Middle frontal gyrus (tissue), 1 donor: Measurements from ENCODE around the gene AGPAT3.

ENCODE experiments used
- DNase-seq: peaks from one replicate; pipeline ENCODE4 v3.0.0-alpha.2; 2015; ENCODE audit warnings: low spot score; ENCODE audit errors: extremely low spot score

The AGPAT3 gene

DNA sequence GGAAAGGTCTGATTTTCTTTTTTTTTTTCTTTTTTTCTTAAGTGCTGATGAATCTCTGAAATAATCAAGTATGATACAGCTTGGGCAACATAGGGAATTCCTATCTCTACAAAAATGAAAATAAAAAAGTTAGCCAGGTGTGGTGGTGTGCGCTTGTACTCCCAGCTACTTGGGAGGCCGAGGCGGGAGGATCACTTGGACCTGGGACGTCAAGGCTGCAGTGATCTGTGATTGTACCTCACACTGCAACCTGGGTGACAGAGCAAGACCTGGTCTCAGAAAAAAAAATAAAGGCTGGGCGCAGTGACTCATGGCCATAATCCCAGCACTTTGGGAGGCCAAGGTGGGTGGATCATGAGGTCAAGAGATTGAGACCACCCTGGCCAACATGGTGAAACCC lies 153.1 kb downstream of the AGPAT3 start:
- DNase-seq, result no peak

GRCh38 chr21:44018813-44019567 lies 154.0 kb downstream of the AGPAT3 start:
- DNase-seq, result no peak

- no peak for DNase-seq
These were observed 154.5 kb downstream of the AGPAT3 start for GRCh38 chr21:44019568-44019958.

DNA sequence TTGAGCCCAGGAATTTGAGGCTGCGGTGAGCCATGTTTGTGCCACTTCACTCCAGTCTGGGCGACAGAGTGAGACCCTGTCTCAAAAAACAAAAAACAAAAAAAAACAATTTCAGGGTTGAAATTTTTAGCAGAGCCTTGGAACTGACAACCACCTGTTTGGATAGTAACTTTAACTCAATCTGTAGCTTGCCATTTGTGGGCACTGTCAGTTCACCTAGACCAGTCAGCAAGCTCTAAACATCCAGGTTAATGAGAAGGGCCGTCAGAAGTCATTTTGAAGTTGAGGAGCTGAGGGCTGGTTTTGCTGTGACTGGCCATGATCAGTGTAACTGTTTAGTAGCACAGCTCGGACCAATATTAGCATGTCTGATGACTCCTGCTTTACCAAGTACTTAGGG lies 155.5 kb downstream of the AGPAT3 start:
- no peak for DNase-seq

DNA sequence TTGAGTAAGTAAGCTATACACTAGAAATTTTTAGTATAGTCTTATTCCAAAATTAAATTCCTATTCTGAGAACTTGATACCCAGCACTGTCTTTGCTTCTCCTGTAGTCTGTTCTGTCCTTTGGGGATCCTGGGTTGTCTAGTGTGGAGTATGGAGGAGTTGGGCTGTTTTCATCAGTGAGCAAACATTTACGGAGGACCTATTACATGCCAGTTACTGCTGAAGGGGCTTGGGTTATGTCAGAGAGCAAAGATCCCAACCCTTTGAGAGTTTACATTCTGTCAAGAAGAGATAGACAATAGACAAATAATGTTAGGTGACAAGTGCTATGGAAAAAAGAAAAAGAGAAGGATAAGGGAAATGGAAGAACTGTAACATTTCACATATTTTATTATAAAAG lies 156.0 kb downstream of the AGPAT3 start:
- DNase-seq, result no peak

- no peak for DNase-seq
These were observed 159.2 kb downstream of the AGPAT3 start for GRCh38 chr21:44024257-44024656.

DNA sequence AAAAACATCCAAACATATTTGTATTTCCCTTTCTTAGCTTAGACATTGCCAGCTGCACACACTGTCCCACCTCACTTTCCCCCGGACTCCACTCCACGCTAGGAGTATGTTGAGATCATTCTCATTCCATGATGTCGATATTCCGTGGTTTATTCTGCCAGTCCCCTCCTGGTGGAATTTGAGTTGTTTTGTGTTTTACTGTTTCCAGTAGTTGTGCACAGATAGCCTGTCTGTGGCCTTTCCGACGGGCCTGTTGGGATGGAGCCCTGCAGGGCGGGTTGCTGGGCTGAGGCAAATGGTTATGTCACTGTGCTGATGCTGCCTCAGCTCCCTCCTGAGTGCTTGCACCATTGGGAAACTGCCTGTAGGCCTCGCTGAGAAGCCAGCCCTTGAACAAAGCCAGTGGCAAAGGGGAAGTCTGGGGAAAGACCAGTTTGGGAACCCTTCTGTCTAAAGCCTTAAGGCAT lies 159.9 kb downstream of the AGPAT3 start:
- DNase-seq, result no peak

DNA sequence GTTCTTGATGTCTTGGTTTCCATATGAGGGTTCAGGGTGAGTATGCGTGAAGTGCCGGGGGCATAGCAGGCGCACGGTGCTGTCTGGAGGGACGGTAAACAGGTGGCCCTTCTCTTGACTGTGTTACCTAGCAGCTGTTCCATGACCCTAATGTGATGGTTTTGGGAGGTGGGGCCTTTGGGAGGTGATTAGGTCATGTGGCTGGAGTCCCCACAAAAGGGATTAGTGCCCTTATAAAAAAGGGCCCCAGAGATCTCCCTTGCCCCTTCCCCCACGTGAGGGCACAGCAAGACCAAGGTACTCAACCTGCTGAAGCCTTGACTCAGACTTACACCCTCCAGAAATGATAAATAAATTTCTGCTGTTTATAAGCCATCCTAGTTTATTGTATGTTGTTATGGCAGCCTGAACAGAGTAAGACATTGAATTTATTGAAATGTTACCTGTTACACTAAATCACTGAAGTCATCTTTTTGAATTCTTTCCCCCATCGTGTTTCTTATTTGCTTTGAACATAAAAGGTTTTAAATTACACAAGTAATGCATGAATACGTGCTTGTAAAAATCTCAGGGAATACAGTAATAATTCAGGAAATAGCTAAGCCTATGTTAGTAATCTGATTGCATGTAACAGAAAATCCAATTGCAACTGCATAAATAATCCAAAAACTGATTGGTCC lies 162.7 kb downstream of the AGPAT3 start:
- DNase-seq, result no peak

DNA sequence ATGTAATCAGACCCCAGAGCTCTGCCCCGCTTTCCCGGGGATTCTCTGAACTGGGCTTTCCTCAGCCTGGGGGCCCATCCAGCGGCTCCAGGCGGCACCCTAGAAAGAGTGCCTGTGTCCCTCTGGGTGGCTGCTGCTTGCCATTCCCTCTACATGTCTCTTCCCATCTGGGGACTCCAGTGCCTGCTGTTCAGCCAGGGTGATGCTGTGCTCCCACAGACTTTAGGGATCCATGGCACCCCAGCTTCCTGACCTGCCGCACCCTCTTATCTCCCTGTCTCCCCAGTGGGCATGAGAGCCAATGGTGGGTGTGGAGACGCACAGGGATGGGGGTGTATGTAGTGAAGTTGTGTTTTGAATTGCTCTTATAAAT lies 163.2 kb downstream of the AGPAT3 start:
- DNase-seq, result no peak

- no peak for DNase-seq
These were observed 164.6 kb downstream of the AGPAT3 start for GRCh38 chr21:44029460-44030087.

- DNase-seq, result no peak
These were observed 170.2 kb downstream of the AGPAT3 start for GRCh38 chr21:44035244-44035643.
